Measurements from ENCODE around the gene SLC7A1. TPM values are rescaled to one million over a fixed set of nuclear protein-coding genes. Genes with fewer than 3 reads are reported as not detected.

Gene SLC7A1
- total and polyA plus RNA-seq, 2 of the 8 experiments (the other 6 are each of a cell fraction or from before 2014, with no cell fraction given) = 26.8 to 114 TPM

DNA sequence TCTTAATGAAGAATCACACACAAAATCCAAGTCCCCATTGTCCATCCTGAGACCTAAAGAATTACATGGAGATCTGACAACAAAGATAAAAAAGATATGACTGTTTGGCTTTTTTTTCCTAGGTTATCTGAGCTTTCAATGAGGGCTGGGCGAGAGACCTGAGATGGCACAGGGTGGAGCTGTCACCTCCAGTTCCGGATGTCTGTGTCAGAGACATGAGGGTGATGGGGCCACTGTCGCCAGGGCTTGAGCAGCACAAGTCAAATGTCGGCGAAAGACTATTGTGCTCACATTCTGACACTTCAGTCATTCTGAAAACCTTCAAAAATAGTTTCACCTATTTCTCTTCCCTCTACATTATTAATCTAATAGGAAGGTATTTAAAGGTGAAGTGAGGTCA, 65.7 kb downstream of the SLC7A1 start (continued):
- TF ChIP-seq, protein P1, sequence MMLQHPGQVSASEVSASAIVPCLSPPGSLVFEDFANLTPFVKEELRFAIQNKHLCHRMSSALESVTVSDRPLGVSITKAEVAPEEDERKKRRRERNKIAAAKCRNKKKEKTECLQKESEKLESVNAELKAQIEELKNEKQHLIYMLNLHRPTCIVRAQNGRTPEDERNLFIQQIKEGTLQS (IDR thresholded peaks at IDR 0.05; ENCODE audit: insufficient read depth, low read depth, low read length) = no peak
- TF ChIP-seq POU5F1 (IDR thresholded peaks at IDR 0.05; ENCODE audit: low read depth, low read length) = no peak
- no peak for TF ChIP-seq POLR2A (IDR thresholded peaks at IDR 0.05; ENCODE audit: control extremely low read depth in 1 of 2, low read depth in 2 of 2, low read length in 2 of 2)

Data from H1 (cell line).